NCI-H2196 treated with DMSO at 0.1 percent for 48 hours (cell line): ENCODE data around the gene TBC1D8B.
"Not testable (repeated sequence)": the region's sequence is repeated elsewhere in the genome, so short reads cannot be mapped to it uniquely, and the experiment has no call there.

Experiments
- DNase-seq: peaks from one replicate; lab custom pipeline; 2025; ENCODE audit not compliant: unreplicated experiment; lab: John Stamatoyannopoulos, UW

The TBC1D8B gene

GRCh38 chrX:106802388-106803275 is at the start of gene TBC1D8B:
TBC1D8B (plus strand) TSS chrX:106802673; CDS start chrX:106802854, 181 bp downstream.
- peak; percentile 32 for DNase-seq

GRCh38 chrX:106769288-106769687 is 33.2 kb upstream of the TBC1D8B start:
- DNase-seq = not testable (repeated sequence)

- no peak for DNase-seq
Measured at GRCh38 chrX:106774981-106775380, 27.5 kb upstream of the TBC1D8B start.

DNA sequence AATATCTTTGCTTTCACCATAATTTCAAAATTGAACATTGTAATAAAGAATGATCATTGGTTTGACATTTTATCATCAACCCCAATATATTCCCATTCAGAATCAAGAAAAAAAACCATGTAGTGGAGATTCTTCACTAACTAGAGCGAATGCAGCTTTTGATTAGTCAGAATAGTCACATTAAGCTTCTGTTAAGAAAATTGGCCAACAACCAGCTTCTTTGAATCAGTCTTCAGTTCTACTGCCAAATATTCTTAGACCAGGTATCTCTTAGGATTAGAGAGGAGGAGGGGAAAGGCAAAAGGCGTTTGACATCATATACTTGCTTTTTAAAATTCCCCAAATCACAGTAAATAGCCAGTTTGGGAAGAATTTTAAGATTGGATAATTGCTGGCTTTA is 22.2 kb upstream of the TBC1D8B start:
- DNase-seq = no peak

DNA sequence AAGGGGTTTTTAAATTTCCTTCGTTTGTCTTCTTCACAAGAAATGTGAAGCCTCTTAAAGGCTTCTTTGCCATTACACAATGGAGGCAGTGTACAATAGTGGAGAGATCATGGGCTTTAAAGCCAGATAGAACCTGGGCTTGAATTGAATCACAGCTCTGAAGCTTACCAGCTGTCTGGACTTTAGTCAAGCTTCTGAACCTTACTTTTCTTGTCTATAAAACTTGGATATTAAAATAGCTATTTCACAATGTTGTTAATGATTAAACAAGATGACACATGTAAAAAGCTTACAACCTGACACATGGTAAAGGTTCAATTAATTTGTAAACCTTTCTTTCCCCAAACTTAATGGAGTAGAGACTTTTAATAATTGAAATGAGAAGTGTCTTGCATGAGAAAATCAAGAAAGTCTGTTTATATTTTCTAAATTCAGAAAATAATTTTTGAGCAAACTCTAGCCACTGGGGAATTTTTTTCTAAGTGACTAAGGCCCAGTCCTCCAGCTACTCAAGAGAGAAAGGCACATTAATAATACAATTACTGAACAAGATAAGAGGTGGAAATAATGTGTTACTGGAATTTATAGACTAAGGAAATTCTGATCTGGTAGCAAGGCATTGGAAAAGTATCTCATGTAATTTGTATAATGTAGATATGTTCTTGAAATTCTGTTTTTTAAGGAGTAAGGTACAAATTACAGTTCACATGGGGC is 21.7 kb upstream of the TBC1D8B start:
- no peak for DNase-seq

GRCh38 chrX:106783716-106784115 is 18.8 kb upstream of the TBC1D8B start:
- DNase-seq = no peak

GRCh38 chrX:106791495-106791894 is 11.0 kb upstream of the TBC1D8B start:
- DNase-seq = no peak

- no peak for DNase-seq
Measured at GRCh38 chrX:106802063-106802387, 448 bp upstream of the TBC1D8B start.

- no peak for DNase-seq
Measured at GRCh38 chrX:106811131-106811910, 8.8 kb downstream of the TBC1D8B start.

- DNase-seq = not testable (repeated sequence)
Measured at GRCh38 chrX:106812930-106813329, 10.5 kb downstream of the TBC1D8B start.

DNA sequence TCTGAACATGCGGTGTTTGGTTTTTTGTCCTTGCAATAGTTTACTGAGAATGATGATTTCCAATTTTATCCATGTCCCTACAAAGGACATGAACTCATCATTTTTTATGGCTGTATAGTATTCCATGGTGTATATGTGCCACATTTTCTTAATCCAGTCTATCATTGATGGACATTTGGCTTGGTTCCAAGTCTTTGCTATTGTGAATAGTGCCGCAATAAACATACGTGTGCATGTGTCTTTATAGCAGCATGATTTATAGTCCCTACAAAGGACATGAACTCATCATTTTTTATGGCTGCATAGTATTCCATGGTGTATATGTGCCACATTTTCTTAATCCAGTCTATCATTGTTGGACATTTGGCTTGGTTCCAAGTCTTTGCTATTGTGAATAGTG is 11.6 kb downstream of the TBC1D8B start:
- DNase-seq = not testable (repeated sequence)

DNA sequence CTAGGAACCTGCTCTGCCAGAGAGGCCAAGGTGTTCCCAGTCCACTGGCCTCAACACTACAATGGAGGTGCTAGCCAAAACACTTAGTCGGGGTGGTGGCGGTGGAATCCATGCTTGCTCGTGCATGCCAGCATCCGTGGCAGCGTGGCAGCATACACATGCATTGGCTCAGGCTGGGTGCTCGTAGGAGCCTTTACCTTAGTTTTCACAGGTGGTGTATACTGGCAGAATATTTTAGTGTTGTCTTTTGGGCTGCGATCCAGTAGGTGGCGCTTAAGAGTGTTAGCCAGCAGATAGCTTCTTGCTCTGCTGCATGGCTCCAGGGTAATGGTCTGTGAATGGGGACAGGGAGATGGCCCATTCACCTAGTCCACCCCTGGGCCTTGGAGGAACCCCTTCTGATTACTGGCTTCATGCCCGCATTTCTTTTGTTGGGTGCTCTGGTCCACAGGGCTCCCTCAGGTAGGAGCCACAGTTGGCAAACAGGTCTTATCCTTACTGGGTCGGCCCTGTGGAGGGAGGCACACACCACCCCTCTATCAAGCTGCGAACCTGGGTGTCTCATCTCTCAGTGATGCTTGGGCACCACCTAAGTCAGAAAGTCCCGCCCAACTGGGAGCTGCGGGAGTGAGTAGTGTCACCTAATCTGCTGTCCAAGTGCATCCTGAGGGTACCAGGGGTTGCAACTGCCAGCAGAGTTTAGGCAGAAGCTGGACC is 60.7 kb downstream of the TBC1D8B start:
- no peak for DNase-seq

GRCh38 chrX:106863697-106864096 is 61.2 kb downstream of the TBC1D8B start:
- DNase-seq = no peak

DNA sequence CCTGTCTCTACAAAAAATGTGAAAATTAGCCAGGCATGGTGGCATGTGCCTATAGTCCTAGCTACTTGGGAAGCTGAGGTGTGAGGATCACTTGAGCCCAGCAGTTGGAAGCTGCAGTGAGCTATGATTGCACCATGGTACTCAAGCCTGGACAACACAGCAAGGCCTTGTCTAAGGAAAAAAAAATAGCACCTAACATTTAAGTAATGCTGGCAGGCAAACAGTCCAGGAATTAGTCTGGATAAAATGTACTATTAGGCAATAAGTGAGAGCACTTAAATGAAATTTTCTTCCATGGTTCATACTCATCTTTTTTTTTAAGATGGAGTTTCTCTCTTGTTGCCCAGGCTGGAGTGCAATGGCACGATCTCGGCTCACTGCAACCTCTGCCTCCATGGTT is 70.3 kb downstream of the TBC1D8B start:
- not testable (repeated sequence) for DNase-seq

- DNase-seq = no peak
Measured at GRCh38 chrX:106874075-106874474, 71.6 kb downstream of the TBC1D8B start.

- no peak for DNase-seq
Measured at GRCh38 chrX:106875151-106875550, 72.7 kb downstream of the TBC1D8B start.

DNA sequence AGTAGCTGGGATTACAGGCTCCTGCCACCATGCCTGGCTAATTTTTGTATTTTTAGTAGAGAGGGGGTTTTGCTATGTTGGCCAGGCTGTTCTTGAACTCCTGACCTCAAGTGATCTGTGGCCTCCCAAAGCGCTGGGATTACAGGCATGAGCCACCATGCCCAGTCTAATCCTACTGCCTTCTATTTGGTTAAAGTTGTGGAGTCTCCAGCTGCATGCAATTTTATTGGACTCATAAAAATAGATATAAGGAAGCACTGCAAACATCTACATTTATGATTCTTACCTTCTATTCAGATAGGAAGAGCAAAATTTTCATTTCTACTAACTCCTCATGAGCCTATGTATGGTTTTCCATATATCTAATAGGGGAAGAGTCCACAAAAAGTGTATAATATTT is 87.0 kb downstream of the TBC1D8B start:
- DNase-seq = no peak

- DNase-seq = no peak
Measured at GRCh38 chrX:106891762-106892460, 89.4 kb downstream of the TBC1D8B start.

DNA sequence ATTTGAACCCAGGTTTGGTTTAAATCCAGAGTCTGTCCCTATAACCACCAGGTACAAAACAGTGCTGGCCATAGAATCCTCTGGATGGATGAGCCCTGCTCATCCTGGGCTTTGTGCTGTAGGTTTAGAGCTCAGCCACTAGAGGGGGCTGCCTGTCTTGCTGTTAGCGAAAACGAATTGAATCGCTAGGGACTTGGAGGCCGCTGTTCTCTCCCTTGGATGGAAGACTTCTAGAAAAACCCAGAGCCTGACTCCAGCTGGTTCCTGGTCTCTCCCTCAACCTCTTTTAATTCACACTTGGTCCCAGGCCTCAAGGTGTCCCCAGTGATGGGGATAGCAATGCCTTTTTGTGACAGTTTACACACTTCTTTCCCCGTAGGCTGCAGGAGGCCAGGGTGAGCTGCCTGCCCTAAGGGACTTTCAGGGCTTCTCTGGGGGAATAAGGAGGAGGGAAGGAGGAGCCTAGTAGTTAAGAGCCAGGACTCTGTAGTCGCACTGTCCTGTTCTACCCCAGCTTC is 92.0 kb downstream of the TBC1D8B start:
- peak; percentile 17 for DNase-seq

DNA sequence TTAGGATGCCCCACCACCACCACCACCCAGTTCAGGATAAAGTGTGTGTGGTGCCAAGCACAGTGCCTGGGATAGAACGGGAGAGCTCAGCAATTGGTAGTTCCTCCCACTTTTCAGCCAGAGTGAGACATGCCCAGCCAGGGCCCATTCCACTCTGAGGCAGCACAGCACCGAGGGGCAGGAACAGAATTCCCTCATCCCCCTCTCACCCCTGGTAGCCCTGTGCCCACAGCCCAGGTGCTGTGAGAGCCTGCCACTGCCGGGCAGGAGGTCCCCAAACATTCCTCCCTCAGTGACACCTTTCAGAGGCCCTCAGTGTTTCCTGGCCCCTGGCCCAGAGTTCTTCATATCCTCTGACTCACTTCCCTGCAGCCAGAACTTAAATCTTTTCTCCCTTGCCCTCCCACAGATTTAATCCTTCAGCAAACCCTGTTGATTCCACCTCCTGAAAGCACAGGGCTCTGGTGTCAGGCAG is 92.5 kb downstream of the TBC1D8B start:
- no peak for DNase-seq
